H1 (cell line): ENCODE results near the gene BCL3.
"Not testable (repeated sequence)": the region's sequence is repeated elsewhere in the genome, so short reads cannot be mapped to it uniquely, and the experiment has no call there.

Experiments
- CEBPB ChIP-seq: IDR thresholded peaks from 2 replicates; pipeline ENCODE4 v1.6.1; 2012; ENCODE audit warnings: low read depth, low read length
- CREB1 ChIP-seq: IDR thresholded peaks from 2 replicates; pipeline ENCODE4 v1.6.1; 2012; ENCODE audit warnings: inconsistent platforms
- CTCF ChIP-seq, 3 experiments: IDR thresholded peaks; 1 replicate in 2 of 3; 2 replicates in 1 of 3; pipeline versions ENCODE4 v1.5.1 to v1.6.1; 2011; ENCODE audit warnings: low read length in 3 of 3, mild to moderate bottlenecking in 3 of 3, inconsistent platforms in 2 of 3, low read depth in 1 of 3, moderate library complexity in 1 of 3; ENCODE audit not compliant: insufficient read depth in 1 of 3; ENCODE audit errors: control extremely low read depth in 1 of 3
- E2F6 ChIP-seq: IDR thresholded peaks from 2 replicates; pipeline ENCODE4 v1.6.1; 2012; ENCODE audit warnings: inconsistent platforms
- EZH2 ChIP-seq: fragments of 200-600 bp; sonication (generic); IDR thresholded peaks from 2 replicates; pipeline ENCODE4 v1.7.1; 2012; ENCODE audit warnings: low read depth, mild to moderate bottlenecking, moderate library complexity, low read length, inconsistent platforms; ENCODE audit not compliant: severe bottlenecking
- HDAC6 ChIP-seq: IDR thresholded peaks from one replicate; pipeline ENCODE4 v1.7.1; 2012; ENCODE audit warnings: low read depth, mild to moderate bottlenecking, inconsistent platforms, low read length, moderate library complexity
- POLR2A ChIP-seq, 2 experiments: IDR thresholded peaks; 1 replicate in 1 of 2; 2 replicates in 1 of 2; pipeline ENCODE4 v1.6.1; 2011; ENCODE audit warnings: low read depth in 2 of 2, low read length in 2 of 2, mild to moderate bottlenecking in 2 of 2; ENCODE audit errors: control extremely low read depth in 1 of 2
- RBBP5 ChIP-seq: IDR thresholded peaks from 2 replicates; pipeline ENCODE4 v1.7.1; 2012; ENCODE audit warnings: low read depth, mild to moderate bottlenecking, inconsistent platforms, low read length, moderate library complexity, borderline replicate concordance
- SP1 ChIP-seq: IDR thresholded peaks from 2 replicates; pipeline ENCODE4 v1.6.1; 2011; ENCODE audit warnings: low read depth, low read length
- USF2 ChIP-seq: IDR thresholded peaks from 2 replicates; pipeline ENCODE4 v1.6.1; 2011; ENCODE audit warnings: low read length, improper control_type of control experiment

GRCh38 chr19:44720396-44720795 lies 28.1 kb upstream of the BCL3 start:
- not testable (repeated sequence) for TF ChIP-seq CTCF (IDR thresholded peaks at IDR 0.05; ENCODE audit: control extremely low read depth in 1 of 3, insufficient read depth in 1 of 3, low read depth in 1 of 3, low read length in 3 of 3); POLR2A (IDR thresholded peaks at IDR 0.05; ENCODE audit: control extremely low read depth in 1 of 2, low read depth in 2 of 2, low read length in 2 of 2); RBBP5; EZH2; CEBPB; CREB1; E2F6; HDAC6; SP1; USF2
